GM19372 (cell line): ENCODE data around the gene PCNX1.
"Not testable (repeated sequence)": the region's sequence is repeated elsewhere in the genome, so short reads cannot be mapped to it uniquely, and the experiment has no call there.

ENCODE experiments used
- ATAC-seq: cut with Tn5 transposase; IDR thresholded peaks from one replicate; pipeline ENCODE4 v1.9.1; 2021; ENCODE audit warnings: mild to moderate bottlenecking, low read depth, moderate library complexity; ENCODE audit not compliant: unreplicated experiment

Gene PCNX1

GRCh38 chr14:71005076-71005475, 97.8 kb downstream of the PCNX1 start:
- no peak for ATAC-seq

- no peak for ATAC-seq
These were observed 98.9 kb downstream of the PCNX1 start for GRCh38 chr14:71006200-71006563.

GRCh38 chr14:71011479-71011878, 104.2 kb downstream of the PCNX1 start:
- ATAC-seq, result no peak

DNA sequence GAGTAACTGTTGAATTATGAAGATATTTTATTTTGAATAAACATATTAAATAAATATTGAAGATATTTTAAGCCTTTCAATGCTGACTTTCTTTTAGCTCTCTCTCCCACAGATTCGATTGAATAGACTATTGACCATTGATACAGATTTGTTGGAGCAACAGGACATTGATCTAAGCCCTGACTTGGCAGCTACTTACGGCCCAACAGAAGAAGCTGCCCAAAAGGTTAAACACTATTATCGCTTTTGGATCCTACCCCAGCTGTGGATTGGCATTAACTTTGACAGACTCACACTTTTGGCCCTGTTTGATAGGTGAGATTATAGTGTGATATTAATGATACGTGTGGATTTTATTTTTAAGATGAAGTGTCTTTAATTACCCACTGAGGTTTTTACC, 105.6 kb downstream of the PCNX1 start:
- ATAC-seq, result no peak

- no peak for ATAC-seq
These were observed 106.4 kb downstream of the PCNX1 start for GRCh38 chr14:71013551-71014192.

DNA sequence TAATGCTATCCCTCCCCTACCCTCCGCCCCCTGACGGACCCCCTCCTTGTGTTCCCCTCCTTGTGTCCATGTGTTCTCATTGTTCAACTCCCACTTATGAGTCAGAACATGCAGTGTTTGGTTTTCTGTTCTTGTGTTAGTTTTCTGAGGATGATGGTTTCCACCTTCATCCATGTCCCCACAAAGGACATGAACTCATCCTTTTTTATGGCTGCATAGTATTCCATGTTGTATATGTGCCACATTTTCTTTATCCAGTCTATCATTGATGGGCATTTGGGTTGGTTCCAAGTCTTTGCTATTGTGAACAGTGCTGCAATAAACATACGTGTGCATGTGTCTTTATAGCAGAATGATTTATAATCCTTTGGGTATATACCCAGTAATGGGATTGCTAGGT, 112.7 kb downstream of the PCNX1 start:
- not testable (repeated sequence) for ATAC-seq

DNA sequence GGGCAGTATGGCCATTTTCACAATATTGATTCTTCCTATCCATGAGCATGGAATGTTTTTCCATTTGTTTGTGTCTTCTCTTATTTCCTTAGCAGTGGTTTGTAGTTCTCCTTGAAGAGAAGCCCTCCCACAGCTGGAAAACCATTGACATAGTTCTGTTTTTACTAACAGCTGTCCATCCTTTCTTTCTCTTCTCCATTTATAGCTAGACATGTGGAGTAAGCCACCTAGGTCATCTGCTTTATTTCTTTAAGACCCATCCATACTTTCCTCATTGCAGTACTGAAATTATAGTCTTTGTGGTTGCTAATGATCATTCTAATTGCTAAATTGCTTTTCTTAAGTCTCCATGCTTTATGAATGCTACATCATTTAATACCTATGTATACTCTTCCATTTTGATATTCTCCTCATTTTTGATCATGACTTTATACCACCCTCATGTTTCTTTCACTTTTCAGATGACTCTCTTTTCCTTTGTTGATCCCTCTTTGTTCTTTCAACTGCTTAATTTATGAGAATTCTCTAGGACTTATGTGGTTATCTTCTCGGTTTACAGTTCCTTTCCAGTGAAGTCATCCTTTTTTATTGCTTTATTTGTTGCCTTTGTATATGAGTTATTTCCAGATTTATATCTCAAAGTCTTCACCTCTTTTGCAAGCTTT, 114.2 kb downstream of the PCNX1 start:
- ATAC-seq, result no peak

- ATAC-seq, result no peak
These were observed 115.0 kb downstream of the PCNX1 start for GRCh38 chr14:71022012-71022869.

DNA sequence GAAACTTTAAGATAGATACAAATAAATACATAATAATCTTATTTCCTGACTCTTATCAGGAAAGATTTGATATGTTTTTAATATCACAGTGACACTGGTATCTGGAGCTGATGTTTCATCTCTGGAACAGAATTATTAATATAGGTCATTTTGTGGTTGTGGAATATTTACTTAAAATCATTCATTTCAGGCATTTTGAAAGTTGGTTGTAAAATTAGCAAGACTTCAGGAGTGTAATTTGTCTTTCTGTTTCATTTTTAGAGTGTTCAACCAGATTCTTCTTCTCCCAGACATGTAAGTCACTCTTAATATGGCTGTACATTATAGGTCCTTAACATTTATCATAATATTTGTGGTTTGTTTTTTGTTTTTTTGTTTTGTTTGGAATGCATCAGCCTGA, 115.7 kb downstream of the PCNX1 start:
- no peak for ATAC-seq

DNA sequence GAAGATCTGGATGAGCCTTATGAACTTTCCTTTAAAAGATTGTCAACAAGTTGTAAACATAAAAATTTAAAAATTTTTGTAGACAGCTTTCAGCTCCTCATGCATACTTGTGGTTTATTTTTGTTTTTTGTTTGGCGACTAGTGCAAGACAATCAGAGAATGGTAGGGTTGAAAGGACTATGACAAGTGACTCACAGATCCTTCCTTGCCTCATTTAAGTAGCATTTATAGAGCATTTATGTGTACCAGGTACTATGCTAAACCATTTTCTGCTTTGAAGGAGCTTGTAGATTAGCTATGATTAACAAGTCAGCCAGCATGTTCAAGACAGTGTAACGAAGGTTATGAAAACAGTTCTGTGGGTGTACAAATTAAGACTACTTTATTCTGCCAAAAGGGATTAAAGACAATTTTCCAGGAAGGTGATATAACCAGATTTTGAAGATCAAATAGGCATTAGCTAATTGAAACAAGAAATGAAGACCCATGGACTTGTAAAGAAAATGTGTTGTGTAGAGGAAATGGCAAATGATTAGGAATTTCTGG, 122.0 kb downstream of the PCNX1 start:
- ATAC-seq, result no peak

DNA sequence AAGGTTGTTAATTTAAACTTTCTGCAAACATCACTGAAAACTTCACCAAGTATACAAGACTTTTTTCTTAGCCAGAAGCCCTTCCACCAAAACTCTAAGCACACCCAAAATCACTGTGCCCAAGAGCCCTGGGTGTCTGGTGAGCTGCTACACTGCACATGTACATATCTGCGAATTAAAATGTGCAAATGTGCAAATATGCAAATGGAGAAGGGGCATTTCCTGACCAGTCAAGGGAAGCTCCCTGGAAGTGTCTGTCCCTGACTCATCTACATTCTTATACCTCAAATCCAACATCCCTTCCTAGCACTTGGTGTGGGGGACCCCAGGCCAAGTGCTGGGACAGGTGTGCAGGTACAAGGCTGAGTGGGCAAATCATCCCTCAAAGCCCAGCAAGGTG, 123.7 kb downstream of the PCNX1 start:
- ATAC-seq, result no peak

DNA sequence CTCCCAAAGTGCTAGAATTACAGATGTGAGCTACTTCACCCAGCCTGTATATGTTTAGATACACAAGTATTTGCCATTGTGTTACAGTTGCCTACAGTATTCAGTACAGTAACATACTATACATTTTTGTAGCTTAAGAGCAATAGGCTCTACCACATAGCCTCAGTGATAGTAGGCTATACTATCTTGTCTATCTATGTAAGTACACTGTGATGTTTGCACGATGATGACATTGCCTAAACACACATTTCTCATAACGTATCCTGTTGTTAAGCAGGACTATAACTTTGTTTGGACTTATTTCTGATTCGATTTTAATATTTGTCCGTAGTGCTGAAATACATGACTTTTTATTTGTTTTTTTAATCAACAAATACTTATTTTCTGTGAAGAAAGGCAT, 129.2 kb downstream of the PCNX1 start:
- ATAC-seq, result no peak

DNA sequence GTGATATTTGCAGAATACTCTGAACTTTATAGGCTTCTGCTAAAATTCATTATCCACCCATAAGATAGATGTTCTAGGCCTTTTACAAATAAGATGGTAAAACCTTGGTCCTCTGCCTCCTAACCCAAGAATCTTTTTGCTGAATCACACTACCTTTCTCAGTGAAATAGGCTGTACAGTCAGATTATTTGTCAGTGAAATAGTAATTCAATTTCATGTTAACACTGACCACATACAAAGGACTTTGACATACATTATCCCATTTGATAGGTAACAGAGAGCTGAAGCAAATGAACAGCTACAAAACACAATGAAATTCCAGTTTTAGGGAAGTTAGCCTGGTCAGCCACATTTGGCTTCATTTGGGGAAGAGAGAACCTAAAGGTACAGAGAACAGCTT, 141.1 kb downstream of the PCNX1 start:
- no peak for ATAC-seq

- no peak for ATAC-seq
These were observed 142.3 kb downstream of the PCNX1 start for GRCh38 chr14:71049435-71050133.

DNA sequence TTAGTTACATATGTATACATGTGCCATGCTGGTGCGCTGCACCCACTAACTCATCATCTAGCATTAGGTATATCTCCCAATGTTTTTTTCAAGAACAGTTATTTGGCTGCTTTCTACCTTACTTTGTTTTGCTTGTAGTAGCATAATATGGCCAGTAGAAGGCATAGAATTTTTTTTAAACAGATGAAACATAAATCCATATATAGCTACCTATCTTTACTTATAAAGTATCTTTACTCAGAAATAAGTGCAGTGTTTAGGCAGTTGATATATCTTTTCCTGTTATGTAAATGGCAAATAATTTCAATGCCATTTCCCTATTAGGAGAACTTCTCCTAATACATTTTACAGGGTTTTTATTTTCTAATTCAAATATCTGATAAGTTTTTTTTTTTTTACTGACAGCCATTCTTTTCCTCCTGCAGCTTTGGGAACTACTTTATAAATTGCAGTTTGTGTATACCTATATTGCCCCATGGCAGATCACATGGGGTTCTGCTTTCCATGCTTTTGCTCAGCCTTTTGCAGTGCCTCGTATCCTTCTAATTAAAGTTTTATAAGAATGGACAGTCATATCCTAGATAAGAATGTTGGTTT, 143.1 kb downstream of the PCNX1 start:
- no peak for ATAC-seq

GRCh38 chr14:71054706-71055105, 147.4 kb downstream of the PCNX1 start:
- no peak for ATAC-seq

DNA sequence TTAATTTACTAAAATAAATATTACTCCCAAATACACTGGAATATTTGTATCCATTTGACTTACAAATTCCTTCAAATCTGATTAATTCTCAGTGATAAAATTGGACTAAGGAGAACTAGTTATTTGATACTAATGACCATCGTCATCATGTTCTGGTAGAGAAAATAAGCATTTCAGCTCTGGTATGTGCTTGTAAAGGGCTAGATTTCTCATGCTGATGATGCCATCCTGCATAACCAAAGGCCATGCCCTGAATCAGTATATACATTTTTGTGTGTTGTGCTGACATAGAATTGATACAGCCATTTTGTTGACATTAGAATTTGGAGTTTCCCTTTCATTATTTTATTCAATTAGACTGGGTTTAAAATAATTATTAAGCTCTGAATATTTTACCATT, 148.9 kb downstream of the PCNX1 start:
- ATAC-seq, result no peak

DNA sequence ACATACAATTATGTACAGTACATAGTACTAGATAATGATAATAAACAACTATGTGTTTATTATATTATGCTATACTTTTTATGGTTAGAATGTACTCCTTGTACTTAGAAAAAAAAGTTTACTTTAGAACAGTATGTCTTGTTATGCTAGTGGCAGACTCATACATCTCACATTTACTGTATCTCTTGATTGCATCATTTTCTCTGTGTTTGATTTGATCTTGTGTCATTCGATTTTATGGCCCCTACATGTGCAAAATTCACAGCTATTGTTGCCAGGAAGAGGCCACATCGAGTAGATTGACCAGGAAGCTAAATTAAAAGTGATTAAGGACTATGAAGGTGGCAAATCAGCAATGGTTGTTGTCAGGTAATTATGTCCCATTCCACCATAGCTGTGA, 153.0 kb downstream of the PCNX1 start:
- ATAC-seq, result no peak

DNA sequence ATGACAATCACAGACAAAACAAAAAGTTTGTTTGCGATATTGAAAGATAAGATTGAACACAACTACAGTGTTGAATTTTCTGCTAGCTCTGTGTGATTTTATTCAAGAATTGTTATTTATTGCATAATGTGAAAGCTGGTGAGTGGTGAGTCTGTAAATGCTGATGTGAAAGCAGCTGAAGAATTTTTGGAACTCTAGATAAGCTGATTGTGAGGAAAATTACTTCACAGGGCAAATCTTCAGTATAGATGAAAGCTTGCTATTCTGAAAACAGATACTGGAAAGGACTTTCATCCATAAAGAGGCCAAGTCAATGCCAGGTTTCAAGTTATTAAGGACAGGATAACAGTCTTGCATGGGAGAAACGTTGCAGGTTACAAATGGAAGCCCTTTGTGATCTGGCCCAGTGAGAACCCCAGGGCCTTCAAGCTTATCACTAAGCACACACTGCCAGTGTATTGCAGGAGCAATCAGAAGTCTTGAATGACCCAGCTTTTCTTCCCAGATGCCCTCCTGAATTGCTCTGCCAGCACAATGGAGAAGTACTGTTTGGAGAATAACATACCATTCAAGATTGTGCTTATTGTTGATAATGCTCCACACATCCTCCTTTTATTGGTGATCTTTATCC, 153.7 kb downstream of the PCNX1 start:
- no peak for ATAC-seq

GRCh38 chr14:71061458-71061857, 154.2 kb downstream of the PCNX1 start:
- ATAC-seq, result no peak
